Stimulated activated CD8-positive, alpha-beta memory T cell treated with anti-CD3 and anti-CD28 coated beads, Interleukin-12 subunit alpha, Interleukin-12 subunit beta, amount 100 ng/mL, for 24 hours (primary cell): ENCODE data around the gene ACTG2.

Experiments
- DNase-seq: peaks from one replicate; pipeline ENCODE4 v3.0.0-alpha.2; 2020; ENCODE audit errors: extremely low read depth

ACTG2 gene

GRCh38 chr2:73969356-73969755 lies 76.5 kb downstream of the ACTG2 start:
- no peak for DNase-seq
